Measurements from ENCODE around the gene CDHR1. TPM values are rescaled to one million over a fixed set of nuclear protein-coding genes. Genes with fewer than 3 reads are reported as not detected.

The CDHR1 gene
- total and polyA plus RNA-seq, 4 donors: 0.07 to 0.51 (median 0.14) TPM

DNA sequence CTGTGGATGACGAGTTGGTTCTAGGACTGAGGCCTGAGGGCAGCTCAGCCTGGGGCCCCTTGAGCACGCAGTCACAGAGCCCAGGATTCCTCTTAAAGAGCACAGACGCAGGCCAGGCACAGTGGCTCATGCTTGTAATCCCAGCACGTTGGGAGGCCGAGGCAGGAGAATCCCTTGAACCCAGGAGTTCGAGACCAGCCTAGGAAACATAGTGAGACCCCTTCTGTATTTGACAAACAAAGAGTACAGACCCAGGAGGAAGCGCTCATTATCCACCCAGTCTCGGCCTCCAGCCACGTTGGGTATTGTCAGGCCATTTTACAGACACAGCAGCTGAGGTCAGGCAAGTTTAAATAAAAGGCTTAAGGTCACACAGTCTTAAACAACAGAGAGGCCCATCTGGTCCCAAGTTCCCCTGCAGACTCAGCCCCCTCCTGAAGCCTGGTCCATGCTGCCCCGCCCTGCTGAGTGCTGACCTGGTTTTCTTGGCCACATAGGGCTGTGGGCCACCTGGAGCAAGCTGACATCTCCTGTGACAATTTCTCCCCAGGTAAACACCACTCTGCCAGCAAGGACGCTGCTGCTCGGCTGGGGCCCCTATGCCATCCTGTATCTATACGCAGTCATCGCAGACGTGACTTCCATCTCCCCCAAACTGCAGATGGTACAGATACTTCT lies 63.1 kb downstream of the CDHR1 start:
- DNase-seq (ENCODE audit: low spot score): no peak
- Histone ChIP-seq H3K4me1 (ENCODE audit: control insufficient read depth in 4 of 4, insufficient read depth in 4 of 4, low read length in 3 of 4) (peaks cover 0 to 3% (median 0%) of the 10 kb centered on the region in 4 donors), H3K27me3 (ENCODE audit: control insufficient read depth in 4 of 4, insufficient read depth in 4 of 4, low read length in 3 of 4) (no peaks in the 10 kb centered on the region), H3K36me3 (ENCODE audit: control insufficient read depth in 4 of 4, insufficient read depth in 3 of 4, low read depth in 1 of 4, low read length in 3 of 4) (no peaks in the 10 kb centered on the region), H3K27ac (ENCODE audit: low read depth in 1 of 2, low read length in 2 of 2) (no peak overlapping the region), H3K4me3 (ENCODE audit: low read depth in 1 of 3, low read length in 3 of 3) (no peak overlapping the region), H3K9me3 (ENCODE audit: control insufficient read depth in 4 of 4, low read length in 3 of 4) (no peaks in the 10 kb centered on the region), H3K9ac (ENCODE audit: low read depth in 1 of 2, low read length in 2 of 2) (no peak overlapping the region)
- no peak for TF ChIP-seq RXRA (IDR thresholded peaks at IDR 0.05)
- no peak for TF ChIP-seq RAD21 (IDR thresholded peaks at IDR 0.05)
- TF ChIP-seq, protein P1, sequence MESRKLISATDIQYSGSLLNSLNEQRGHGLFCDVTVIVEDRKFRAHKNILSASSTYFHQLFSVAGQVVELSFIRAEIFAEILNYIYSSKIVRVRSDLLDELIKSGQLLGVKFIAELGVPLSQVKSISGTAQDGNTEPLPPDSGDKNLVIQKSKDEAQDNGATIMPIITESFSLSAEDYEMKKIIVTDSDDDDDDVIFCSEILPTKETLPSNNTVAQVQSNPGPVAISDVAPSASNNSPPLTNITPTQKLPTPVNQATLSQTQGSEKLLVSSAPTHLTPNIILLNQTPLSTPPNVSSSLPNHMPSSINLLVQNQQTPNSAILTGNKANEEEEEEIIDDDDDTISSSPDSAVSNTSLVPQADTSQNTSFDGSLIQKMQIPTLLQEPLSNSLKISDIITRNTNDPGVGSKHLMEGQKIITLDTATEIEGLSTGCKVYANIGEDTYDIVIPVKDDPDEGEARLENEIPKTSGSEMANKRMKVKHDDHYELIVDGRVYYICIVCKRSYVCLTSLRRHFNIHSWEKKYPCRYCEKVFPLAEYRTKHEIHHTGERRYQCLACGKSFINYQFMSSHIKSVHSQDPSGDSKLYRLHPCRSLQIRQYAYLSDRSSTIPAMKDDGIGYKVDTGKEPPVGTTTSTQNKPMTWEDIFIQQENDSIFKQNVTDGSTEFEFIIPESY (IDR thresholded peaks at IDR 0.05): no peak
- TF ChIP-seq EGR1 (IDR thresholded peaks at IDR 0.05; ENCODE audit: low read depth in 2 of 2): no peak
- TF ChIP-seq NR2F2 (IDR thresholded peaks at IDR 0.05): no peak
- TF ChIP-seq, protein P2, sequence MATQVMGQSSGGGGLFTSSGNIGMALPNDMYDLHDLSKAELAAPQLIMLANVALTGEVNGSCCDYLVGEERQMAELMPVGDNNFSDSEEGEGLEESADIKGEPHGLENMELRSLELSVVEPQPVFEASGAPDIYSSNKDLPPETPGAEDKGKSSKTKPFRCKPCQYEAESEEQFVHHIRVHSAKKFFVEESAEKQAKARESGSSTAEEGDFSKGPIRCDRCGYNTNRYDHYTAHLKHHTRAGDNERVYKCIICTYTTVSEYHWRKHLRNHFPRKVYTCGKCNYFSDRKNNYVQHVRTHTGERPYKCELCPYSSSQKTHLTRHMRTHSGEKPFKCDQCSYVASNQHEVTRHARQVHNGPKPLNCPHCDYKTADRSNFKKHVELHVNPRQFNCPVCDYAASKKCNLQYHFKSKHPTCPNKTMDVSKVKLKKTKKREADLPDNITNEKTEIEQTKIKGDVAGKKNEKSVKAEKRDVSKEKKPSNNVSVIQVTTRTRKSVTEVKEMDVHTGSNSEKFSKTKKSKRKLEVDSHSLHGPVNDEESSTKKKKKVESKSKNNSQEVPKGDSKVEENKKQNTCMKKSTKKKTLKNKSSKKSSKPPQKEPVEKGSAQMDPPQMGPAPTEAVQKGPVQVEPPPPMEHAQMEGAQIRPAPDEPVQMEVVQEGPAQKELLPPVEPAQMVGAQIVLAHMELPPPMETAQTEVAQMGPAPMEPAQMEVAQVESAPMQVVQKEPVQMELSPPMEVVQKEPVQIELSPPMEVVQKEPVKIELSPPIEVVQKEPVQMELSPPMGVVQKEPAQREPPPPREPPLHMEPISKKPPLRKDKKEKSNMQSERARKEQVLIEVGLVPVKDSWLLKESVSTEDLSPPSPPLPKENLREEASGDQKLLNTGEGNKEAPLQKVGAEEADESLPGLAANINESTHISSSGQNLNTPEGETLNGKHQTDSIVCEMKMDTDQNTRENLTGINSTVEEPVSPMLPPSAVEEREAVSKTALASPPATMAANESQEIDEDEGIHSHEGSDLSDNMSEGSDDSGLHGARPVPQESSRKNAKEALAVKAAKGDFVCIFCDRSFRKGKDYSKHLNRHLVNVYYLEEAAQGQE (IDR thresholded peaks at IDR 0.05): no peak
- TF ChIP-seq TAF1 (conservative IDR thresholded peaks at IDR 0.05): no peak
- no peak for TF ChIP-seq FOXA2 (IDR thresholded peaks at IDR 0.05)
- TF ChIP-seq JUND (IDR thresholded peaks at IDR 0.05): no peak
- TF ChIP-seq YY1 (IDR thresholded peaks at IDR 0.05): no peak
- TF ChIP-seq HNF4G (IDR thresholded peaks at IDR 0.05): no peak
- TF ChIP-seq SP1 (IDR thresholded peaks at IDR 0.05): no peak
- TF ChIP-seq, protein P3, sequence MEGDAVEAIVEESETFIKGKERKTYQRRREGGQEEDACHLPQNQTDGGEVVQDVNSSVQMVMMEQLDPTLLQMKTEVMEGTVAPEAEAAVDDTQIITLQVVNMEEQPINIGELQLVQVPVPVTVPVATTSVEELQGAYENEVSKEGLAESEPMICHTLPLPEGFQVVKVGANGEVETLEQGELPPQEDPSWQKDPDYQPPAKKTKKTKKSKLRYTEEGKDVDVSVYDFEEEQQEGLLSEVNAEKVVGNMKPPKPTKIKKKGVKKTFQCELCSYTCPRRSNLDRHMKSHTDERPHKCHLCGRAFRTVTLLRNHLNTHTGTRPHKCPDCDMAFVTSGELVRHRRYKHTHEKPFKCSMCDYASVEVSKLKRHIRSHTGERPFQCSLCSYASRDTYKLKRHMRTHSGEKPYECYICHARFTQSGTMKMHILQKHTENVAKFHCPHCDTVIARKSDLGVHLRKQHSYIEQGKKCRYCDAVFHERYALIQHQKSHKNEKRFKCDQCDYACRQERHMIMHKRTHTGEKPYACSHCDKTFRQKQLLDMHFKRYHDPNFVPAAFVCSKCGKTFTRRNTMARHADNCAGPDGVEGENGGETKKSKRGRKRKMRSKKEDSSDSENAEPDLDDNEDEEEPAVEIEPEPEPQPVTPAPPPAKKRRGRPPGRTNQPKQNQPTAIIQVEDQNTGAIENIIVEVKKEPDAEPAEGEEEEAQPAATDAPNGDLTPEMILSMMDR (IDR thresholded peaks at IDR 0.05; ENCODE audit: low read depth, low read length, missing input control): no peak
- TF ChIP-seq, protein P4, sequence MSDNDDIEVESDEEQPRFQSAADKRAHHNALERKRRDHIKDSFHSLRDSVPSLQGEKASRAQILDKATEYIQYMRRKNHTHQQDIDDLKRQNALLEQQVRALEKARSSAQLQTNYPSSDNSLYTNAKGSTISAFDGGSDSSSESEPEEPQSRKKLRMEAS (IDR thresholded peaks at IDR 0.05): no peak
- no peak for TF ChIP-seq FOXA1 (IDR thresholded peaks at IDR 0.05)
- no peak for TF ChIP-seq HNF4A (conservative IDR thresholded peaks at IDR 0.05)
- TF ChIP-seq, protein P5, sequence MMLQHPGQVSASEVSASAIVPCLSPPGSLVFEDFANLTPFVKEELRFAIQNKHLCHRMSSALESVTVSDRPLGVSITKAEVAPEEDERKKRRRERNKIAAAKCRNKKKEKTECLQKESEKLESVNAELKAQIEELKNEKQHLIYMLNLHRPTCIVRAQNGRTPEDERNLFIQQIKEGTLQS (IDR thresholded peaks at IDR 0.05): no peak
- TF ChIP-seq GABPA (IDR thresholded peaks at IDR 0.05 in 1 of 2, conservative IDR thresholded peaks at IDR 0.05 in 1 of 2): no peak
- WGBS: 81% methylated on average over 15 of the region's 15 CpGs

Data from liver (tissue), 9 donors.